Measurements from ENCODE around the gene BST1.
A peak's percentile ranks its signal among the peaks of the same experiment; 100 is the strongest.

Gene BST1, protein sequence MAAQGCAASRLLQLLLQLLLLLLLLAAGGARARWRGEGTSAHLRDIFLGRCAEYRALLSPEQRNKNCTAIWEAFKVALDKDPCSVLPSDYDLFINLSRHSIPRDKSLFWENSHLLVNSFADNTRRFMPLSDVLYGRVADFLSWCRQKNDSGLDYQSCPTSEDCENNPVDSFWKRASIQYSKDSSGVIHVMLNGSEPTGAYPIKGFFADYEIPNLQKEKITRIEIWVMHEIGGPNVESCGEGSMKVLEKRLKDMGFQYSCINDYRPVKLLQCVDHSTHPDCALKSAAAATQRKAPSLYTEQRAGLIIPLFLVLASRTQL

DNA sequence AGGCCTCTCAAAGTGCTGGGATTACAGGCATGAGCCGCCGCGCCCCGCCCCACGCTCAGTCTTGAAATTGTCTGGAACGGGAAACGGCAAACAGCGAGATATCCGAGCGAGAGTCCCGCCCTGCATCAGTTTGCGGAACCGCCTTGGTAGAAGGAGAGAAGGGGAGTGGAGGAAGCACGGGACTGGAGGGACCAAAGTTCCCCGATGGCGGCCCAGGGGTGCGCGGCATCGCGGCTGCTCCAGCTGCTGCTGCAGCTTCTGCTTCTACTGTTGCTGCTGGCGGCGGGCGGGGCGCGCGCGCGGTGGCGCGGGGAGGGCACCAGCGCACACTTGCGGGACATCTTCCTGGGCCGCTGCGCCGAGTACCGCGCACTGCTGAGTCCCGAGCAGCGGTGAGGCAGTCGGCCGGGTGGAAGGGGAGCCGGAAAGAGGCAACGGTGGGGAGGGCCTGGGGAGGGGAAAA, at the start of gene BST1:
Gene BST1, plus strand, starts transcription at position 125 of the 463 bp plus-strand sequence. Its CDS starts 80 bp downstream, at position 205.
- DNase-seq (ENCODE audit: low read depth) = peak; percentile 68

DNA sequence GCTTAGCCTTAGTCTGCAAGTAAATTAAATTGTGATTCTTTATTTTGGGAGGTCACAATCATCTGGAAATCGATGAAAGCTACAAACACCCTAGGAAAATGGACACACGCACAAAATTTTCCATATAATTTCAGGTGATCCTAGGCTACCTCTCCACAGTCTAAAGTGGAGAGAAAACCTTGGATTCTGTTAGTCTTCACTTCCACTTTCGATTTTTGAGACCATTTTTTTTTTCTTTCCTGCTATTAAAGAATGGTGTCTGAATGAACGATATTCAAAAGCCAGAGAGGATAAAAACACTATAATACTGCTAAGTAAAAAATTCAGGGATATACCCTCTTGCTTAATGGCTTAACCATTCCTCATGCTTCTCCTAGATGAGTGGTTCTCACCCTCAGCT, 49.4 kb upstream of the BST1 start:
- DNase-seq (ENCODE audit: low read depth) = peak; percentile 23

DNA sequence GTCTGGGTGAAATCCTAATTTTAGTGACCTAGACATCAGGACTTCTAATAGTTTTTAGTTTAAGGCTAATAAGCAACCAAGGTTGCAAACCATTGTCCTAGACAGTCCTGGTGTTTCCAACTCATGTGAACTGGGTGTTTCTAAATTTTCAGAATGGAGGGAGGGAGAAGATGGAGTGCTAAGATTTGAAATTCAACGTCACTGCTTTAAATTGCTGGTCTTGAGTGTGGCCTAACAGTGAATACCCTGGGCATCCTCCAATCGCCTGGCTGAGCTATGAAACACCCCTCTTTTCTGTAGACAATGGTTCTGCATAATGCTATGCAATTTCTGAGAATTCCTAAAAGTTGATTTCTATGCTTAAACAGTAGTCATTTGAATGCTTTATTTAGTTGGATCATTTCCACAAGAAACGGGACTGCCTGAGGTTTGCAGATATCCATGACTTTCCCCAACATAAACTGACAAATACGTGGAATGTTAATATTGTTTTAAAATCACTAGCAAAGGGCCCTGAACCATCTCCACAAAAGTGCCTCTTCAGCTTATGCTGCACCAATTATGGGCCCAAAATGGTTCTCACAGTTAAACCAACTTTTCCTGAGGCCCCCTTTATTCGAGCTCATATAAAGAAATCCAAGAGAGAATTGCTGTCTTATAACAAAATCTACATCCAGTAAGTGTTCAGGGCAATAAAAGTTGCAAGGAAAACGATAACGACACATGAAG, 48.8 kb upstream of the BST1 start:
- DNase-seq (ENCODE audit: low read depth) = peak; percentile 70

DNA sequence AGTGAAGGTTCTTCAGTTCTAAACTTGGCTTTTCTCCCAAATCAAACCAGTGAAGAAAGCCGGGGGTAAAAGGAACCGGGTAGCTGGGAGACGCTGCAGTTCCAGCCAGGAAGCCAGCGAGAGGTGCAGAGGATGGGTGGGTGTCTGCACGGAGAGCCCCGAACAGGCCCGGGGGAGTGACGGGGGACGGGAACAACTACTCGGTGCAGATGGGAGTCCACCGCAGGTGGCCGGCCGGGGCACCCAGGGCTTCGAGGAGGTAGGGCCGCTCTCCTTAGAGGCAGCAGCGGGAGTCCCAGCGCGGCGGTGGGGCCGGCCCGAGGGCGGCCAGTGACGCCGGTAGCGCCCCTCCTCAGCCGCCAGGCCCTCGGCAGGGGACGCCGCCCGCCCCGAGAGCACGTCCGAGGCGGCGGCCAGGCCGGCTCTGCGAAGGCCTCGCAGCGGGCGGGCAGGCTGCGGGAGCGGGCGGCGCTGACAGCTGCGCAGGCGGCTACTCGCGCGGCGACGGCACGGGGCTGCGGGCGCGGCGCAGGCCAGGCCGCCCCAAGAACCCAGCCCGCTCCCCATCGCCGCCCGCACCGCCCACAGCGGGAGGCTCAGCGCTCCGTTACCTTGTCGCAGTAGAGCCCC, 48.2 kb upstream of the BST1 start:
- DNase-seq (ENCODE audit: low read depth) = peak; percentile 56

DNA sequence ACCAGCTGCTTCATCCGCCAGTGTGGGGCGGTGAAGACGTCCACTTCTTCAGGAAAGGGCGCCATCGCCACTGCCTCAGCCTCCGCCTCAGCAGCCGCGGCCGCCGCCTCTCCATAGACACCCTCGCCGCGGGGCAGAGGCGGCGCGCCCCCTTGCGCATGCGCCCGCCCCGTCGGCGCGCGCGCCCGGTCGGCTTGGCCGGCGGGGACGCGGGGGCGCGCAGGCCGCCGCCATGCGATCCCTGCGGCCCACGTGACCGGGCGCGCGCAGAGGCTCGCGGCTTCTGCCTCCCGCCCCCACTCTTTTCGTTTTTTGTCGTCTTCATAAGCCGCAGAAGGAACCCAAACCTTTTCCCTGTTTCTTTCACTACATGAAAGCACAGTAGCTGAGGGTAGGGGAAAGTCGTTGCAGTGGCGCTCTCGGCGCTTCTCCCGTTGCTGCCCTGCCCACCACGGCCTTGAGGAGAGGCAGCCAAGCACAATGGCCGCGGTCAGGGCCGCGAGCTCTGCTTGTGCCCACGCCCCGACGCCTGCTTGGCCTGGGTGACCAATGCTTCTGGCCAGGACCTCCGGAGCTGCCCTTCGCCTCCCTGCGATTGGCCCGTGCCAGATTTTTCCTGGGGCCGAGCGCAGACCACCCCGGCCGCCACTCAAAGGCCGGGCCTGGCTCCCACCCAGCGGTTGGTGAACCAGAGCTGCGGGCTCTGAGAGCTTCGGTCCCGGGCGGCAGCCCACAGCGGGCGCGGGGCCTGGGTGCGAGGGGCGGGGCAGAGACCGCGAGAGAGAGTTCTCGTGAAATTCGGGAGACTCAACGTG, 47.4 kb upstream of the BST1 start, which contains the start of gene FBXL5:
Gene FBXL5, minus strand, starts transcription at position 135 of the 815 bp plus-strand sequence. Its CDS starts 70 bp downstream, at position 65.
- peak; percentile 85 for DNase-seq (ENCODE audit: low read depth)

DNA sequence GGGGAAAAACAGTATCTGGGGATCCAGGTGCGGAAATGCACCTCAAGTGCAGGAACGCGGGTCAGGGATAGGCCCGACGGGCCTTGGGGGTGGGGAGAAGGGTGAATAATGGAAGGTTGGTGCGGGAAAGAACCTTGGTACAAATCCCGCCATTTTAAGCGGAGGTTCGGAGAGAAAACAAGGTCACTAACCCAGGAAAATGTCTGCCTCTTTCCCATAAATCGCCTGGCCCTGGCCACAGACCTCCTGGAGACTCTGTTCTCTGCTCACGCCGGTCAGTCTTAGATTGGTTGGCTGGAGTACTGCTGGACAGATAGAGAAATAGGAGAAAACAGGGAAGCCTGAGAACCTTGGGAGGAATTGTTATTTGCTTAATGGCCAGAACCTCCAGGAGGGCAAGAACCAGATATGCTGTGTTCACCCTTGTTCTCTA, 46.8 kb upstream of the BST1 start:
- DNase-seq (ENCODE audit: low read depth) = no peak

DNA sequence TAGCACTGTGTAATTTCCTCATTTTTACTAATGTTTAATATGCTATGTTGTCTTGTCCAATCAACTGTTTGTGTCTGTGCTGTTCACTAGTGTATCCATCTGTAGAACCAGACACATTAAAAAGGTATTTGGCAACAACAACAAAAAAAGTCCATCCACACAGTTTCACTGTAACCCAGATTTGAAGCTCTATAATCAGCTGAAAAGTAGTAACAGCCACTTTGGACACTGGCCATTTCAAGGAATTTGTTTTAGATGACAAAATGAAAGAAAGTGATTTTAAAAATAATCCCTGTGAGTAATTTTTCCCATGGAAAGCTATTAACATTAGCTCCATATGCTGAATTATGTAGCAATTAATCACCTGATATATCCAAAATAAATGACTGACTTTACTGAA, 45.5 kb upstream of the BST1 start:
- DNase-seq (ENCODE audit: low read depth) = peak; percentile 44

DNA sequence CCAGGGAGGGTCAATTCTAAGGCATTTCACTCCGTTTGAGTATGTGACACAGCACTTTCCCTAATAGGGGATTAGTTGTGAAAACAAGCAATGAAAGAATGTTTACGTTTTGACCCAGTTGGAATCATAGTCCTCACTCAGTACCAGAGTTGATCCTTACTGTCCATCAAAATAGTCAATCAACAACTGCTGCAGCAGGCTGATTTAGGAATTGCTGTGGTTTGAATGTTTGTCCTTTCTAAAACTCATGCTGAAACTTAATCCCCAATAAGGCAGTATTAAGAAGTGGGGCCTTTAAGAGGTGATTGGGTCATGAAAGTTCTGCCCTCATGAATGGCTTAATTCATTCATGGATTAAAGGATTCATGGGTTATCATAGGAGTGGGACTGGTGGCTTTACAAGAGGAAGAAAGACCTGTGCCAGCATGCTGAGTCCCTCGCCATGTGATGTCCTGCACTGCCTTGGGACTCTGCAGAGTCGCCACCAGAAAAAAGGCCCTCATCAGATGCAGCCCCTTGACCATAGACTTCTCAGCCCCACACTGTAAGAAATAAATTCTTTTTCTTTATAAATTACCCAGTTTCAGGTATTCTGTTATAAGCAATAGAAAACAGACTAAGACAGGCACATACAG, 44.6 kb upstream of the BST1 start:
- no peak for DNase-seq (ENCODE audit: low read depth)

DNA sequence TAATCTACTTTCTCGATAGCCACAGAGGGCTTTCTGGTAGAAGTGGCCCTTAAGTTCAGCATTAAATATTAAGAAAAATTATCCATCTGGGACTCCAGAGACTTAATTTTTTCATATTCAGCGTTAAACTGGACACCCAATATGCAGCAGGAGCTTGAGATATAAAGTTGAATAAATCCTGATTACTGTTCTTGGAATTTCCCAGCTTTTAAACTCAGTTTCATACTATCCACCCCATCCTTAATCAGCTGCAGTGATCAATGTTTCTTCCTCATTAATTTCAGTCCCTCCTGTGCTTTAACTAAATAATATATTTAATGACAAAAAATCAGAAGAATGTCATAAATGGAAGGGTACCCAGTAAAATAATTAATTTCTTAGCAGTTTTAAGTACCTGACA, 44.1 kb upstream of the BST1 start:
- DNase-seq (ENCODE audit: low read depth) = no peak

DNA sequence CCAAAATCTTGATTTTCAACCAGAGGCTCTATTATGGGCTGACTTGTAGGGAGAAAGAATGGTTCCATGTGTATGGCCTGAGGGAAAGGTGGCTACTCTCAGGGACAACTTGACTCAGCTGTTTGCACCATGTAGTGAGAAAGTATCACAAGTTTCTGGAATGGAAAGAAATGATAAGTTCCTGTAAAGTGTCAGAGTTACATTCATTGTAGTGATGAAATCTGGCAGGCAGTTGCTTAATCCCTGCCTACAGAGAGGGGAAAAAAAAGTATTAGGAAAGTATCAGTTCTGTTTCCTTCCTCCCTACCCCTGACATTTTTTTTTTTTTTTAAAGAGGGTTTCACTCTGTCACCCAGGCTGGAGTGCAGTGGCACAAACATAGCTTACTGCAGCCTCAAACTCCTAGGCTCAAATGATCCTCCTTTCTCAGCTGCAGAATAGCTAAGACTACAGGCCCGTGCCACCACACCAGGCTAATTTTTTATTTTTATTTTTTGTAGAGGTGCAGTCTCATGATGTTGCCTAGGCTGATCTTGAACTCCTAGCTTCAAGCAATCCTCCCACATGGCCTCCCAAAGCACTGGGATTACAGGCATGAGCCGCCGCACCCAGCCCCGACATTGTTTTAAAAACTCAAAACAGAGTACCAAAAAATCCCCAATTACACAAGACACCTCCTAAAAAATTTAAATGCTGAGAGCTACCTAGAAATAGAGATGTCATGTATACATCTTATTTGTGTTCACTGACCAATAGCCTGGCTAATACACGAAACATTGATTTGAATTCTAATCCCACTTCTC, 42.9 kb upstream of the BST1 start:
- peak; percentile 67 for DNase-seq (ENCODE audit: low read depth)

DNA sequence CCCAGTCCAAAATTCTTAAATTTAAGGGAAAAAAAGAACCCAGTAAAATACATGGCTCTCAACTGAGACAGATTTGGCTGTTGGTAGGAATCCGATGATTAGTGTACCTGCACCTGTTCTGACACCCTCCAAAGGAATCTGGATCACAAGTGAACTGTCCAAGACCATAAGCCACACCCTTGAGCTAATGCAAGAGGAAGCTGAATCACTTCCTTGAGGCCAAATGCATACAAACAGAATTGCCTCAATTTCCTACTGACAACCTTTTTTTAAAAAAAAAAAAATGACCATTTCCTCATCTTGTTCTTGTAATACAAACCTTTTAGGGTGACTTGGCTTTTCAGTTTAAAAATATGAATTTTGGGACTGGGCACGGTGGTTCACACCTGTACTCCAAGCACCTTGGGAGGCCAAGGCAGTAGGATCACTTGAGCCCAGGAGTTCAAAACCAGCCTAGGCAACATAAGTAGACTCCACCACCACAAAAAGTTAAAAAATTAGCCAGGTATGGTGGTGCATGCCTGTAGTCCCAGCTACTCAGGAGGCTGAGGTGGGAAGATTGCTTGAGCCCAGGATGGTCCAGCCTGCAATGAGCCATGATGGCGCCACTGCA, 37.0 kb upstream of the BST1 start:
- peak; percentile 37 for DNase-seq (ENCODE audit: low read depth)

DNA sequence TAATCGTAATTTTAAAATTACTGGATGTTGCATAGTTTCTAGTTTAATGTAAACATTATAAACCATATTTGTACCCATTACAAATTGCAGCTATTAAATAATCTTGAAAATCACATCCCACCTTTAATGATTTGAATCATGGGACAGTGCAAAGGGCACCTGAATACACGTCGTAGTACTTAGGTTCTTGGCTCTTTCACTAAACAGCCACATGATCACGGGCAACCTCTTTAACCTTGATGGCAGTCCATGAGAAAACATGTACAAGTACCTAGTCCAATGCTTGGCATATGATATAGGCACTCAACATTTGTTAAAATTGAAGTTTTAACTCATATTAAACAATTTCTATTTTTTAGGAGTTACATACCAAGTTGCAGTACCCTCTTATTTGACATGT, 35.9 kb upstream of the BST1 start:
- no peak for DNase-seq (ENCODE audit: low read depth)

DNA sequence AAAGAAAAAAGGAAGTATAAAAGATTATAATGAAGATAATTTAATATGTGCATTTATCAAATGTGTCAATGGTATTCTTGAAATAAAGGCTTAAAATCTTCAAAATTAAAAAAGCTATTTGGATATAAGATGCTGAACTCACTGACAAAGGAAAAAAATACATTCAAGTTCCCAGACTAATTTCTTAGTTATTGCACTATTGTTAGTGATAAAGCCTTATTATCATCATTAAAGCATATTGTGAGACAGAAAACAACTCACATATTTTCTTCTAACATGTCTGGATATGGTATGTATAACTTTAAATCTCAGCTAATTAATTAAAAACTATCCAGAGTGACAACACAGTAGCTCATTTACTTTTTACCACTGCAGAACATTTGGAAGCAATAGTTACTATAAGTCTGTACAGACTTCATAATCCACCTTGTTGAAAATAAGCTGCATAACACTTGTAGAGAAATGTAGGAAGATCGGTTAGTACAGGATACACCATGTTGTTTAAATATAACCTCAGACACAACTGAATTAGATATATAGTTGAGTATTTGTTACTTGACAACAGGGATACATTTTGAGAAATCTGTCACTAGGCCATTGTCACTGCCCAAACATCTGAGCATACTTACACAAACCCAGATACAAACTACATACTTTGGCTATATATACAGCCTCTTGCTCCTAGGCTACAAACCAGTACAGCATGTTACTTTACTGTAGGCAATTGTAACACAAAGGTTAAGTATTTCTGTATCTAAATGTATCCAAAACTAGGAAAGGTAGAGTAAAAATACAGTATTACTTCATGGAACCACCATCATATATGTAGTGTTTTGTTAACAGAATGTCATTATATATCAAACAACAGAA, 34.1 kb upstream of the BST1 start:
- no peak for DNase-seq (ENCODE audit: low read depth)

DNA sequence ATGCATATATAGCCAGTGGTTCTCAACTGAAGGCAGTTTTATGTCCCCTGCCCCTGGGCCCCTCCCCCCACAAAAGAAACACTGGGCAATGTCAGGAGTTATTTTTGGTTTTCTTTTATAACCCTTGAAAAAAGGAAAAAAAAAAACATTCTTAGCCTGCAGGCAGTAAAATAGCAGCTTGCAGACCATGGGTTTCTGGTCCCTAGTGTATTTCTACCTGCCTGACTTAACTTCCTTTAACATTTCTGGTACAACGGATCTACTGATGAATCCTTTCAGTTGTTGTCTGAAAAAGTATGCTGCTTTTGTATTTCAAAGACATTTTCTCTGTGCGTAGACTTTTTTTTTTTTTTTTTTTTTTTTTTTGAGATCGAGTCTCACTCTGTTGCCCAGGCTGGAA, 32.3 kb upstream of the BST1 start:
- DNase-seq (ENCODE audit: low read depth) = no peak

DNA sequence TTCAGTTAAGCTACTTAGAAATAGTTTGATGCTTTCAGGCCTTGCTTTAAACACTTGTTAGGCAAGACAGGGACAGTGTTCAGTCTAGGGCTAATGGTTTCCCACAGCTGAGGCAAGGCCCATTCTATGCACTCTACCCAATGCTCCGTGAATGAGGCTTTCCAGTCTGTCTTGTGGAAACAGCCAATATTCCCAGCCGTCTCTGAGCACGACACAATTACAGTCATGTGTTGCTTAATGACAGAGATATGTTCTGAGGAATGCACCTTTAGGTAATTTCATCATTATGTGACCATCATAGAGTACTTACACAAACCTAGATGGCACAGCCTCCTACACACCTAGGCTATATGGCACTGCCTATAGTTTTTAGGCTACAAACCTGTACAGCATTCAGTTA, 30.8 kb upstream of the BST1 start:
- no peak for DNase-seq (ENCODE audit: low read depth)

DNA sequence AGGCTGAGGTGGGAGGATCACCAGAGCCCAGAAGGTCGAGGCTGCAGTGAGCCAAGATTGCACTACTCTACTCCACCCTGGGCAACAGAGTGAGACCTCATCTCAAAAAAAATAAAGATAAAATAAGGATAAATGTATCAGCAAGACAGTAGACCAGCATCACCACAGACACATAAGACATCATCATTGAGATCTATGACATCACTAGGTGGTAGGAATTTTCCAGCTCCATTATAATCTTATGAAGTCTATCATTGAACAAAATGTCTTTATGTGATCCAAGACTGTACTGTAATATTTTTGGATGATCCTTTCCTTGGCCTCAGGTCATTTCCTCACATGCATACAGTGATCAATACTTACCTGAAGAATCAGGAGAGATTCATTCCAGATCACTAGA, 29.5 kb upstream of the BST1 start:
- DNase-seq (ENCODE audit: low read depth) = no peak

DNA sequence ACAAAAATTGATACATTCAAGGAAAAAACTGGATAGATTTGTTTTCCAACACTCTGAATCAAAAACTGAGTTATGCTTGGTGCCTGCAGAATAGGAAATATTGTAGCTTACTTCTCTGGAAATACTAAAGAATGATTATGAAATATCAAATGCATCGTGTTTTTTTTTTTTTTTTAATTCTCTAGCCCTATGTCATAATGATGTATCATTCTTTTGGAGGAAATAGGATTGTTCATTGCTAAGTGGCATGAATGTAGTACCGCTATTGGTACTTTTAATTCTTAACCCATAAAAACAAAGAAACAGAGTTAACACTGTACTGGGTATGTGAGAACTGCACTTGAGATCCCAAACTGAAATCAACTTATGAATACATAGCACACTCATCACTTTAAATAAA, 28.8 kb upstream of the BST1 start:
- no peak for DNase-seq (ENCODE audit: low read depth)

DNA sequence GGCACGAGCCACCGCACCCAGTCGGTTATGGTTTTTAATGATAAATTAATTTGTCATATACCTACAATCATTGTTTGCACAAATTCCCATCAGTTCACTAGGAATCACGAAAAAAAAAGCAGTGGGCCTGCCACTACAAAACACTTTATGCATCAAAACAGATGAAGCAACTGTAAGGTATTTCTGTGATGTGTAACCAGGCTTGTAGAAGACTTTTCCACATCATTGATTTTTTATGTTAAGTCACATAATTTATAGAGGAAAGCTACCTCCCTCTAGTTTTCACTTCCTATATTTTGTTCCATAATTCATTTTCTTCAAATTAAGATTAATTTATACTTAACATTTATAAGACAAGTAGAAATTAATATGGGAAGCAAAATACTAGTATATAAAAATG, 27.9 kb upstream of the BST1 start:
- no peak for DNase-seq (ENCODE audit: low read depth)

DNA sequence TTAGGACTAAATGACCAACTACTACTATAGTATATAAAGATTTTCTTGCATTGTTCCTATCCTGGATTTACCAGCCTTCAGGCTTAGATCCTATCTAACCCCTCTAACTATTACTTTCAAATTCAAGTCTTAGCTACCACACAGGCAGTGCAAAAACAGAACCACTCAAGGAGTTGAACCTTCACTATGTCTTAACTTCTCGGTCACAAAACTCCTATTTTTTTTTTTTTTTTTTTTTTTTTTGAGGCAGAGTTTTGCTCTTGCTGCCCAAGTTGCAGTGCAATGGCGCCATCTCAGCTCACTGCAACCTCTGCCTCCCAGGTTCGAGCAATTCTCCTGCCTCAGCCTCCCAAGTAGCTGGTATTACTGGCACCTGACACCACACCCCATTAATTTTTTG, 27.5 kb upstream of the BST1 start:
- no peak for DNase-seq (ENCODE audit: low read depth)

All from EH (cell line).